ENCODE results near the gene POLR3A. TPM values are rescaled to one million over a fixed set of nuclear protein-coding genes. Genes with fewer than 3 reads are reported as not detected.

Gene POLR3A
- total and polyA plus RNA-seq, 4 experiments from 2014 or later: 4.5 to 17.6 (median 13.3) TPM

- H3K9me3 ChIP-seq (ENCODE audit: control insufficient read depth in 1 of 2, low read length in 2 of 2): peaks cover 0 to 4% of the 10 kb centered on the region in 2 donors
- H3K4me1 ChIP-seq (ENCODE audit: insufficient read depth, low read length): no peaks in the 10 kb centered on the region
- intact Hi-C loops (cut with micrococcal nuclease): no loop called here
- peaks cover 13 to 18% of the 10 kb centered on the region in 2 donors for H3K27me3 Mint-ChIP-seq
- CTCF ChIA-PET (ENCODE audit: partially characterized antibody): no interaction called here
- POLR2A ChIA-PET (ENCODE audit: partially characterized antibody): no interaction called here
- no peaks in the 10 kb centered on the region for H3K36me3 ChIP-seq (ENCODE audit: insufficient read depth, low read length)
- H3K4me3 Mint-ChIP-seq: no peak overlapping the region
- no peaks in the 10 kb centered on the region for H3K27me3 ChIP-seq (ENCODE audit: insufficient read depth, low read length)
- peaks cover 0 to 37% (median 25%) of the 10 kb centered on the region in 8 donors for H3K9me3 Mint-ChIP-seq
- H3K4me1 Mint-ChIP-seq: no peaks in the 10 kb centered on the region
- H3K27ac ChIP-seq (ENCODE audit: low read depth, low read length): no peak overlapping the region
- no peak for DNase-seq
- no peak overlapping the region for H3K27ac Mint-ChIP-seq
- H3K4me3 ChIP-seq (ENCODE audit: low read length in 2 of 2): no peak overlapping the region
- H3K36me3 Mint-ChIP-seq: peaks cover 0 to 7% of the 10 kb centered on the region in 2 donors
These were observed 80.1 kb downstream of the POLR3A start for GRCh38 chr10:77949167-77949566.

- peaks cover 0 to 2% of the 10 kb centered on the region in 2 donors for H3K9me3 ChIP-seq (ENCODE audit: control insufficient read depth in 1 of 2, low read length in 2 of 2)
- intact Hi-C loops (cut with micrococcal nuclease): no loop called here
- CTCF ChIA-PET (ENCODE audit: partially characterized antibody): no interaction called here
These were observed 83.2 kb downstream of the POLR3A start for GRCh38 chr10:77946084-77946483.

DNA sequence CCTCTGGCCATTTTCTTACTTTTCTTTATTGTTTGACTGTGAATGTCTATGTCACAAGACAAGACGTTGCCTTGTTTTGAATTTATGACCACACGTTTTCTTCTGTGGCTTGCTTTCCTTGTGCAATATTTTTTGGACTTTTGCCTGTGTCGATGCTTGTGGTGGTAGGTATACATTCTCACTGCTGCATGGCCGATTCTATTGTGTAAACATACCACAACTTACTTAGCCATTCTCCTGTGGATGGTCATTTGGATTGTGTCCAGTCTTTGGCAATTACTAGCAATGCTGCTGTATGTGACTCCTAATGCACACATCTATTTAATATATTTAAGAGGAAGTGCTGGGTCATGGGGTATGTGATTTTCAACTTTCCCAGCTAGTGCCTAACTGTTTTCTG, 84.8 kb downstream of the POLR3A start:
- Histone ChIP-seq H3K27ac (ENCODE audit: low read depth, low read length) (no peak overlapping the region), H3K9me3 (ENCODE audit: control insufficient read depth in 1 of 2, low read length in 2 of 2) (no peaks in the 10 kb centered on the region), H3K4me3 (ENCODE audit: low read length in 2 of 2) (no peak overlapping the region), H3K36me3 (ENCODE audit: insufficient read depth, low read length) (no peaks in the 10 kb centered on the region), H3K27me3 (ENCODE audit: insufficient read depth, low read length) (no peaks in the 10 kb centered on the region), H3K4me1 (ENCODE audit: insufficient read depth, low read length) (no peaks in the 10 kb centered on the region)
- H3K9me3 Mint-ChIP-seq: peaks cover 0 to 4% (median 0%) of the 10 kb centered on the region in 8 donors
- no peaks in the 10 kb centered on the region for H3K36me3 Mint-ChIP-seq
- no peak overlapping the region for H3K4me3 Mint-ChIP-seq
- CTCF ChIA-PET (ENCODE audit: partially characterized antibody): interaction anchor here (0.7 kb wide), 1 partner anchor 282 kb away, joined by 3 read pairs; no protein-coding TSS in a partner anchor
- H3K27me3 Mint-ChIP-seq: peaks cover 11 to 12% of the 10 kb centered on the region in 2 donors
- POLR2A ChIA-PET (ENCODE audit: partially characterized antibody): no interaction called here
- H3K27ac Mint-ChIP-seq: no peak overlapping the region
- intact Hi-C loops (cut with micrococcal nuclease): no loop called here
- DNase-seq: no peak
- H3K4me1 Mint-ChIP-seq: no peaks in the 10 kb centered on the region

More at GRCh38 chr10:77946084-77946483, 83.2 kb downstream of the POLR3A start:
- H3K27me3 Mint-ChIP-seq: peaks cover 12 to 18% of the 10 kb centered on the region in 2 donors
- H3K4me3 Mint-ChIP-seq: no peak overlapping the region
- POLR2A ChIA-PET (ENCODE audit: partially characterized antibody): no interaction called here
- DNase-seq: no peak
- peaks cover 0 to 4% of the 10 kb centered on the region in 2 donors for H3K36me3 Mint-ChIP-seq
- no peak overlapping the region for H3K27ac Mint-ChIP-seq
- Histone ChIP-seq H3K4me3 (ENCODE audit: low read length in 2 of 2) (no peak overlapping the region), H3K4me1 (ENCODE audit: insufficient read depth, low read length) (no peaks in the 10 kb centered on the region), H3K27ac (ENCODE audit: low read depth, low read length) (no peak overlapping the region), H3K36me3 (ENCODE audit: insufficient read depth, low read length) (no peaks in the 10 kb centered on the region), H3K27me3 (ENCODE audit: insufficient read depth, low read length) (no peaks in the 10 kb centered on the region)
- H3K9me3 Mint-ChIP-seq: peaks cover 0 to 16% (median 8%) of the 10 kb centered on the region in 8 donors
- no peaks in the 10 kb centered on the region for H3K4me1 Mint-ChIP-seq

DNA sequence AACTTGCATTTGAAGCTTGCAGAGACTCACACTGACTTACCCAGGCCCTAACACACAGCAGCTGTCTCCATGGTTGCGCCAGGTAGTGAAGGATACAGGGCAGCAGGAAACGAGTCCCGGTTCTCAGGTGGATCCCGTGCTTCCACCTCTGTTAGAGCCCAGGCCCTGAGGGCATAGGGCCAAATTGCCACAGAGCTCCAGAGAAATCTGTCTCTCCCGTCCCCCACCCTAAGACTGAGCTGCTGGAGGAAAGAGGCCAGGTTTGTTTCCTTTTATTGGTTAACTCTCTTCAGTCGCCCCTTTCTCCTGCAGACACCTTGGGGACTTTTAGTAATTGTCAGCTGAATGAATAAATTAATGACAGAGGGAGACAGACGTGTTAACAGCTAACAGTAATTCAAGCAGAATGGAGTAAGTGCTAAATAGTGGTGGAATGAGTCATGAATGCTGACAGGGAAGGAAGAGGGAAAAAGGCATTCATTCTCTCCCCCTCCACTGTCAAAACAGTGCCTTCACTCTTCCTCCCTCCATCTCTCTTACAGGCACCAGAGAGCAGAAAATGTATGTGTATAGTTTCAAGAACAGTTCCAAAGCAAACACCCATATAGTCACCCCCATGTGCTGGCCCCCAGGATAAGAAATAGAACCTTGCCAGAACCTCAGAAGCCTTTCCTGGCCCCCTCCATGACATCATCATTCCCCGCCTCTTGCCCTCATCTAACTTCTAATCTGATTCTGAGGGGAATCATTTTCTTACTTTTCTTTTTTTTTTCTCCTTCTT, 86.0 kb downstream of the POLR3A start:
- H3K27ac ChIP-seq (ENCODE audit: low read depth, low read length): no peak overlapping the region
- no peaks in the 10 kb centered on the region for H3K9me3 ChIP-seq (ENCODE audit: control insufficient read depth in 1 of 2, low read length in 2 of 2)
- Mint-ChIP-seq H3K4me3 (no peak overlapping the region), H3K9me3 (no peaks in the 10 kb centered on the region), H3K27me3 (peaks cover 9 to 11% of the 10 kb centered on the region in 2 donors), H3K4me1 (no peaks in the 10 kb centered on the region), H3K36me3 (no peaks in the 10 kb centered on the region), H3K27ac (no peak overlapping the region)
- H3K36me3 ChIP-seq (ENCODE audit: insufficient read depth, low read length): no peaks in the 10 kb centered on the region
- H3K4me1 ChIP-seq (ENCODE audit: insufficient read depth, low read length): no peaks in the 10 kb centered on the region
- intact Hi-C loops (cut with micrococcal nuclease): no loop called here
- no peak overlapping the region for H3K4me3 ChIP-seq (ENCODE audit: low read length in 2 of 2)
- DNase-seq: peak in 1 of 5 donors; percentile 21
- H3K27me3 ChIP-seq (ENCODE audit: insufficient read depth, low read length): no peaks in the 10 kb centered on the region
- ChIA-PET CTCF (ENCODE audit: partially characterized antibody) (no interaction called here), POLR2A (ENCODE audit: partially characterized antibody) (no interaction called here)

- no peak for DNase-seq
- H3K36me3 ChIP-seq (ENCODE audit: insufficient read depth, low read length): no peaks in the 10 kb centered on the region
- POLR2A ChIA-PET (ENCODE audit: partially characterized antibody): no interaction called here
- Mint-ChIP-seq H3K9me3 (no peaks in the 10 kb centered on the region), H3K36me3 (no peaks in the 10 kb centered on the region), H3K27me3 (peaks cover 9 to 11% of the 10 kb centered on the region in 2 donors), H3K27ac (no peak overlapping the region), H3K4me1 (no peaks in the 10 kb centered on the region), H3K4me3 (no peak overlapping the region)
- CTCF ChIA-PET (ENCODE audit: partially characterized antibody): no interaction called here
- H3K4me1 ChIP-seq (ENCODE audit: insufficient read depth, low read length): no peaks in the 10 kb centered on the region
- H3K27me3 ChIP-seq (ENCODE audit: insufficient read depth, low read length): no peaks in the 10 kb centered on the region
- no peak overlapping the region for H3K4me3 ChIP-seq (ENCODE audit: low read length in 2 of 2)
- no peak overlapping the region for H3K27ac ChIP-seq (ENCODE audit: low read depth, low read length)
- H3K9me3 ChIP-seq (ENCODE audit: control insufficient read depth in 1 of 2, low read length in 2 of 2): no peaks in the 10 kb centered on the region
- intact Hi-C loops (cut with micrococcal nuclease): no loop called here
These were observed 87.5 kb downstream of the POLR3A start for GRCh38 chr10:77941790-77942189.

DNA sequence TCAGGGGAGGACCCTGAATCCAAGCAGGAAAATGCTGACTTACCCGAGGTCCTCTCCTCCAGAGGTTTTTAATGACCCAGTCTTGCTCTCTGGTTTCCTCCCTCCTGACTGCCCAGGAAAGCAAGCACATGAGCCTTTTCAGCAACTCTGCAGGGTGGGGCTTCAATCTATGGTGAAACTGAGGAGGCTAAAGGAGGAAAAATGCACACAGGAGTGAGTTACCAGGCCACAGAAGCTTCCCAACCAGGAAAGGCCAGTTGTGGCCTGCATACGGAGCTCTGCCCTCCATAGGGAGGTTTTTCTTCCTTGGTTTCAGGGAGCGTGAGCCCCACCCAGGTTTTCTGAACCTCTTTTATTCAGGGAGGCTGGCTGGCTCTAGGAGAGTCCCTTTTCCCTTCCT, 88.7 kb downstream of the POLR3A start:
- Histone ChIP-seq H3K27me3 (ENCODE audit: insufficient read depth, low read length) (no peaks in the 10 kb centered on the region), H3K4me3 (ENCODE audit: low read length in 2 of 2) (no peak overlapping the region), H3K27ac (ENCODE audit: low read depth, low read length) (no peak overlapping the region), H3K36me3 (ENCODE audit: insufficient read depth, low read length) (no peaks in the 10 kb centered on the region), H3K4me1 (ENCODE audit: insufficient read depth, low read length) (no peaks in the 10 kb centered on the region), H3K9me3 (ENCODE audit: control insufficient read depth in 1 of 2, low read length in 2 of 2) (no peaks in the 10 kb centered on the region)
- H3K9me3 Mint-ChIP-seq: no peaks in the 10 kb centered on the region
- no peak for DNase-seq
- no peaks in the 10 kb centered on the region for H3K4me1 Mint-ChIP-seq
- ChIA-PET POLR2A (ENCODE audit: partially characterized antibody) (no interaction called here), CTCF (ENCODE audit: partially characterized antibody) (no interaction called here)
- intact Hi-C loops (cut with micrococcal nuclease): no loop called here
- no peak overlapping the region for H3K27ac Mint-ChIP-seq
- H3K36me3 Mint-ChIP-seq: no peaks in the 10 kb centered on the region
- peaks cover 5 to 9% of the 10 kb centered on the region in 2 donors for H3K27me3 Mint-ChIP-seq
- no peak overlapping the region for H3K4me3 Mint-ChIP-seq

DNA sequence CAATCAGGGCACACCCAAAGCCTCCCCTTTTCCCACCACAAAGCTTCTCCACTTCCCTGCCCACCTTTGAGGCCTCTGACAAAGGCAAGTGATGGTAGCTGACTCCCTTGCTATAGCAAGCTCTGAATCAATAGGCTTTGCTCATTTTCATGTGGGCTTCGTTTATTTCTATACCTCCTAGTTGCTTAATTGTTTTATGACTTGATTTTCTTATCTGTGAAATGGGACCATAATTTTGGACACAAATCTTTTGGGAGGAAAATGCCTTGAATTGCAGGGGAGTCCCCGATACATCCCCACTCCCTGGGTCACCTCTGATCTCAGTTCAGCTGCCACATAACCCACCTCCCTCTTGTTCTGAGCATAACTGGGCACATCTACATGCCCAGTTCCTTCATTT, 89.1 kb downstream of the POLR3A start:
- intact Hi-C loops (cut with micrococcal nuclease): no loop called here
- H3K4me3 ChIP-seq (ENCODE audit: low read length in 2 of 2): no peak overlapping the region
- Mint-ChIP-seq H3K4me3 (no peak overlapping the region), H3K4me1 (no peaks in the 10 kb centered on the region), H3K27ac (no peak overlapping the region), H3K36me3 (no peaks in the 10 kb centered on the region), H3K9me3 (no peaks in the 10 kb centered on the region), H3K27me3 (peaks cover 5 to 7% of the 10 kb centered on the region in 2 donors)
- CTCF ChIA-PET (ENCODE audit: partially characterized antibody): no interaction called here
- DNase-seq: no peak
- no peaks in the 10 kb centered on the region for H3K36me3 ChIP-seq (ENCODE audit: insufficient read depth, low read length)
- H3K4me1 ChIP-seq (ENCODE audit: insufficient read depth, low read length): no peaks in the 10 kb centered on the region
- POLR2A ChIA-PET (ENCODE audit: partially characterized antibody): no interaction called here
- no peaks in the 10 kb centered on the region for H3K9me3 ChIP-seq (ENCODE audit: control insufficient read depth in 1 of 2, low read length in 2 of 2)
- H3K27me3 ChIP-seq (ENCODE audit: insufficient read depth, low read length): no peaks in the 10 kb centered on the region
- no peak overlapping the region for H3K27ac ChIP-seq (ENCODE audit: low read depth, low read length)

All from CD4-positive, alpha-beta memory T cell (primary cell).